ENCODE data around the gene PIGH. TPM values are rescaled to one million over a fixed set of nuclear protein-coding genes. Genes with fewer than 3 reads are reported as not detected.

PIGH gene, protein sequence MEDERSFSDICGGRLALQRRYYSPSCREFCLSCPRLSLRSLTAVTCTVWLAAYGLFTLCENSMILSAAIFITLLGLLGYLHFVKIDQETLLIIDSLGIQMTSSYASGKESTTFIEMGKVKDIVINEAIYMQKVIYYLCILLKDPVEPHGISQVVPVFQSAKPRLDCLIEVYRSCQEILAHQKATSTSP
- total RNA-seq = 11.4 to 13.4 TPM (median 11.9 TPM) in 3 replicates

DNA sequence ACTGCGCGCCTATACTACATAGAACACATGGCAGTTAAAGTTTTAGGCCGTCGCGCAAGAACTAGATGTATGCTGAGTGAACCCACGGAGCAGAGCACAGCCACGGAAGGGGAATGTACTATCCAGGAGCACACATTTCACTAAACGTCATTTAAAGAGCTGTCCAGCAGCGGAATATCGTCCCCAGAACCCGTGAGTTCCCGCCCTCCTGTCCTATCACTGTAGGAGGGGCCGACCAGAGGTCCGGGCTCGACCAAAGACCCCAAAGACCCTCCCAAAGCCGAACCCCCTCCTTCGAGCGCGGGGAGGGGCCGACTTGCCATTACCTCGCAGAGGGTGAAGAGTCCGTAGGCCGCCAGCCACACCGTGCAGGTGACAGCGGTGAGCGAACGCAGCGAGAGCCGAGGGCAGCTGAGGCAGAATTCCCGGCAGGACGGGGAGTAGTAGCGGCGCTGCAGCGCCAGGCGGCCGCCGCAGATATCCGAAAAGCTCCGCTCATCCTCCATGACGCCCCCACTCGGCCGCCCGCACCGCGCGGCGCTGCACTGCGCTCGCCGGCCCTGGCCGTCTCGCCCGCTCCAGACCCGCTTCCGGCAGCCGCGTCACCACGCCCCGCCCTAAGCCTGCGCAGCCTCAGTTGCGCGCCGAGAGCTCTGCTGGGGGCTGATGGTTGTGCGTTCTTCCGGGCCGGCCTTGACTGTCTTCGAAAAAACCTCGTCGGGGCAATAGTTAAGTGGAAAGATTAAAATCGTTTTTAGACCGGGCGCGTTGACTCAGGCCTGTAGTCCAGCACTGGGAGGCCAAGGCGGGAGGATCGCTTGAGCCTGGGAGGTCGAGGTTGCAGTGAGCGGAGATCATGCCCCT is at the start of gene PIGH:
PIGH (minus strand) TSS at position 571 of the 864 bp plus-strand sequence; CDS start at position 506, 65 bp downstream.
- Mint-ChIP-seq H3K27me3 (ENCODE audit: low read depth) (peaks cover 7% of the 10 kb centered on the region), H3K36me3 (no peaks in the 10 kb centered on the region), H3K27ac (peak within 1 kb of the TSS; percentile 94), H3K9me3 (no peaks in the 10 kb centered on the region), H3K4me1 (peaks cover 10% of the 10 kb centered on the region), H3K4me3 (peak within 1 kb of the TSS; percentile 88)
- TF ChIP-seq, protein P1, sequence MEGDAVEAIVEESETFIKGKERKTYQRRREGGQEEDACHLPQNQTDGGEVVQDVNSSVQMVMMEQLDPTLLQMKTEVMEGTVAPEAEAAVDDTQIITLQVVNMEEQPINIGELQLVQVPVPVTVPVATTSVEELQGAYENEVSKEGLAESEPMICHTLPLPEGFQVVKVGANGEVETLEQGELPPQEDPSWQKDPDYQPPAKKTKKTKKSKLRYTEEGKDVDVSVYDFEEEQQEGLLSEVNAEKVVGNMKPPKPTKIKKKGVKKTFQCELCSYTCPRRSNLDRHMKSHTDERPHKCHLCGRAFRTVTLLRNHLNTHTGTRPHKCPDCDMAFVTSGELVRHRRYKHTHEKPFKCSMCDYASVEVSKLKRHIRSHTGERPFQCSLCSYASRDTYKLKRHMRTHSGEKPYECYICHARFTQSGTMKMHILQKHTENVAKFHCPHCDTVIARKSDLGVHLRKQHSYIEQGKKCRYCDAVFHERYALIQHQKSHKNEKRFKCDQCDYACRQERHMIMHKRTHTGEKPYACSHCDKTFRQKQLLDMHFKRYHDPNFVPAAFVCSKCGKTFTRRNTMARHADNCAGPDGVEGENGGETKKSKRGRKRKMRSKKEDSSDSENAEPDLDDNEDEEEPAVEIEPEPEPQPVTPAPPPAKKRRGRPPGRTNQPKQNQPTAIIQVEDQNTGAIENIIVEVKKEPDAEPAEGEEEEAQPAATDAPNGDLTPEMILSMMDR (IDR thresholded peaks at IDR 0.05; ENCODE audit: unreplicated experiment) = peak; percentile 63
- DNase-seq (ENCODE audit: low spot score in 2 of 2, unreplicated experiment in 2 of 2) = peak; percentile 81 to 91

DNA sequence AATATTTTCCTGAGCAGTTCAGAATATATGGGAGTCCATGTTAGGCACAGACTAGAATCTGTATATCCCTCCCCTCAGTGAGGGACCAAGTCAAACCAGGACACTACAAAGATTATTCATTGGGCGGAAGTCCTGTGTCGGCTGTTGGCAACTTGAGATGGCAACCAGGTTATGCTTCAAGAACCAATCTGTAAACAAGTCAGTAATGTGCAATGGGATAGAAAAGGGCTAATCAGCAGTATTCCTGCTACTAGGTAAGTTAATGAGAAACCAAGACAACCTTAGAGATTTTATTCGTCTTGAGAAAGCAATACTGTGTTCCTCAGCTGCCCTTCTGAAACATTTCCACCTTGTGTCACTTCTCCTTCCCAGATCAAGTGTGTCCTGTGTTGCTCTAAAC is 46.1 kb upstream of the PIGH start:
- no peaks in the 10 kb centered on the region for H3K9me3 Mint-ChIP-seq
- TF ChIP-seq, protein P1 (IDR thresholded peaks at IDR 0.05; ENCODE audit: unreplicated experiment) = no peak
- no peak for DNase-seq (ENCODE audit: low spot score in 2 of 2, unreplicated experiment in 2 of 2)

DNA sequence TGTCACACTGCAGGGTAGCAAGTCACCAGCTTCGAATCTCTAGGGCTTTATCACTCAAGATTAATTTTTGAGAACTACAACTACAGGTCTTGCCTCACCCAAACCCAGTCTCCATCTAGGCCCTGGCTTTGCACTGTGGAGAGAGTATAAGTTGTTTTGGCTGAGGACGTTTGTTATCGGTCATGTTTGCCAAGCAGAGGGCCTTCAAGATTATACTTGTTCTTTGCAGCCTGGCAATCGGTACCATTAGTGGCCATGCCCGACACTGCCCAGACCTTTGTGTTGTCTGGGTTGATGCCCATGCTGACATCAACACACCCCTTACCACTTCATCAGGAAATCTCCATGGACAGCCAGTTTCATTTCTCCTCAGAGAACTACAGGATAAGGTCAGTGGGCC is 45.3 kb upstream of the PIGH start:
- no peaks in the 10 kb centered on the region for H3K27me3 Mint-ChIP-seq (ENCODE audit: low read depth)
- no peaks in the 10 kb centered on the region for H3K9me3 Mint-ChIP-seq
- no peak overlapping the region for H3K4me3 Mint-ChIP-seq
- peaks cover 3% of the 10 kb centered on the region for H3K4me1 Mint-ChIP-seq
- peaks cover 14% of the 10 kb centered on the region for H3K36me3 Mint-ChIP-seq
- TF ChIP-seq, protein P1 (IDR thresholded peaks at IDR 0.05; ENCODE audit: unreplicated experiment) = no peak
- H3K27ac Mint-ChIP-seq = no peak overlapping the region
- no peak for DNase-seq (ENCODE audit: low spot score in 2 of 2, unreplicated experiment in 2 of 2)

More for the DNA sequence above, 46.1 kb upstream of the PIGH start:
- H3K36me3 Mint-ChIP-seq = peaks cover 19% of the 10 kb centered on the region
- H3K27ac Mint-ChIP-seq = no peak overlapping the region
- H3K4me3 Mint-ChIP-seq = no peak overlapping the region
- H3K27me3 Mint-ChIP-seq (ENCODE audit: low read depth) = no peaks in the 10 kb centered on the region
- H3K4me1 Mint-ChIP-seq = peaks cover 3% of the 10 kb centered on the region

DNA sequence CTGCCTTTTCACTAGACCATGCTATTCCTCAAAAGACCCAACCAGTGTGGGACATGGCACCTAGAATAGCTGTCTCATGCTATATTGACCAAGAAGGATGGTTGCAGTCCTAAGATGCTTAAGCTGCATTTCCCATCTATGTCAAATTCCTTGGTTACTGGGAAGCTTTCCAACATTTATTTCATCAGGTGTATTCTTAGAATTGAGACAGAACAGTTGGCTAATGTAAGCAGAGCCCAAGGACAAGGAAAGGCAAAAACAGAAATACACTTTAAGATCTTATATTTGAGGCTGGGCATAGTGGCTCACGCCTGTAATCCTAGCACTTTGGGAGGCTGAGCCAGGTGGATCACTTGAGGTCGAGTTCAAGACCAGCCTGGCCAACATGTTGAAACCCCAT is 44.4 kb upstream of the PIGH start:
- peaks cover 3% of the 10 kb centered on the region for H3K4me1 Mint-ChIP-seq
- peaks cover 10% of the 10 kb centered on the region for H3K36me3 Mint-ChIP-seq
- no peaks in the 10 kb centered on the region for H3K27me3 Mint-ChIP-seq (ENCODE audit: low read depth)

DNA sequence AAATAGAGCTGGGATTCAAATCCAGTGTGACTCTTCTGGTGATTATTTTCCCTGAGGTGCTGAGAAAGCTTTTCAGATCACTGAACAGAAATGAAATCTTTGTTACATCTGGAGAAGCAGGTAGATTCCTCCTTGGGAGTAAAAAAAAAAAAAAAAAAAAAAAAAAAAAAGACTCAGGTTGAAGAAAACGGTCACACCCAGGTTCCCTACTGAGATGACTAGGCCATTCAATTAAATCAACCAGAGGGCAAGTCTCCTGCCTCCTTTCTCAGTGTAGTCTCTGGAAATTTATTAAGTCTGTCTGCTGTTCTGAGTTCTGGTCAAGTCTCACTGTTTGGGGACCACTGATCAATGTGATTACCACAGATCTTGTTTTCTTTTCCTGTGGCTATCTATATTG is 43.6 kb upstream of the PIGH start:
- Mint-ChIP-seq H3K4me3 (no peak overlapping the region), H3K27ac (no peak overlapping the region), H3K9me3 (no peaks in the 10 kb centered on the region), H3K36me3 (peaks cover 10% of the 10 kb centered on the region), H3K4me1 (peaks cover 3% of the 10 kb centered on the region), H3K27me3 (ENCODE audit: low read depth) (no peaks in the 10 kb centered on the region)
- TF ChIP-seq, protein P1 (IDR thresholded peaks at IDR 0.05; ENCODE audit: unreplicated experiment) = no peak
- no peak for DNase-seq (ENCODE audit: low spot score in 2 of 2, unreplicated experiment in 2 of 2)

More for the DNA sequence above, 44.4 kb upstream of the PIGH start:
- H3K9me3 Mint-ChIP-seq = no peaks in the 10 kb centered on the region
- no peak overlapping the region for H3K27ac Mint-ChIP-seq
- no peak for DNase-seq (ENCODE audit: low spot score in 2 of 2, unreplicated experiment in 2 of 2)
- H3K4me3 Mint-ChIP-seq = no peak overlapping the region
- TF ChIP-seq, protein P1 (IDR thresholded peaks at IDR 0.05; ENCODE audit: unreplicated experiment) = no peak

Data from mesothelial cell of epicardium (in vitro differentiated cells).